ENCODE results near the gene CYFIP2.

CYFIP2 gene

GRCh38 chr5:157326440-157327005 lies 60.6 kb downstream of the CYFIP2 start:
- in situ Hi-C loops (cut with HindIII; ENCODE audit: low pct_unique_long_range_greater_than_20kb, low sequenced_read_pairs): no loop called here
- no peak for DNase-seq (ENCODE audit: low read depth in 1 of 2, low spot score in 1 of 2)
- TF ChIP-seq JUND (IDR thresholded peaks at IDR 0.05; ENCODE audit: low read depth): no peak

GRCh38 chr5:157327771-157328170 lies 61.8 kb downstream of the CYFIP2 start:
- no peak for DNase-seq (ENCODE audit: low read depth in 1 of 2, low spot score in 1 of 2)

GRCh38 chr5:157328277-157328912 lies 62.5 kb downstream of the CYFIP2 start:
- no peak for TF ChIP-seq JUND (IDR thresholded peaks at IDR 0.05; ENCODE audit: low read depth)
- DNase-seq (ENCODE audit: low read depth in 1 of 2, low spot score in 1 of 2): peak; percentile 79 to 82
- in situ Hi-C loops (cut with HindIII; ENCODE audit: low pct_unique_long_range_greater_than_20kb, low sequenced_read_pairs): no loop called here

More at GRCh38 chr5:157327771-157328170, 61.8 kb downstream of the CYFIP2 start:
- no peak for TF ChIP-seq JUND (IDR thresholded peaks at IDR 0.05; ENCODE audit: low read depth)
- in situ Hi-C loops (cut with HindIII; ENCODE audit: low pct_unique_long_range_greater_than_20kb, low sequenced_read_pairs): no loop called here

- no peak for TF ChIP-seq JUND (IDR thresholded peaks at IDR 0.05; ENCODE audit: low read depth)
- in situ Hi-C loops (cut with HindIII; ENCODE audit: low pct_unique_long_range_greater_than_20kb, low sequenced_read_pairs): no loop called here
- no peak for DNase-seq (ENCODE audit: low read depth in 1 of 2, low spot score in 1 of 2)
Measured at GRCh38 chr5:157331807-157332206, 65.9 kb downstream of the CYFIP2 start.

GRCh38 chr5:157335534-157336422 lies 69.9 kb downstream of the CYFIP2 start:
- in situ Hi-C loops (cut with HindIII; ENCODE audit: low pct_unique_long_range_greater_than_20kb, low sequenced_read_pairs): no loop called here
- DNase-seq (ENCODE audit: low read depth in 1 of 2, low spot score in 1 of 2): peak in 1 of 2 experiments; percentile 70

GRCh38 chr5:157336423-157336744 lies 70.5 kb downstream of the CYFIP2 start:
- TF ChIP-seq JUND (IDR thresholded peaks at IDR 0.05; ENCODE audit: low read depth): no peak
- in situ Hi-C loops (cut with HindIII; ENCODE audit: low pct_unique_long_range_greater_than_20kb, low sequenced_read_pairs): no loop called here
- DNase-seq (ENCODE audit: low read depth in 1 of 2, low spot score in 1 of 2): peak in 1 of 2 experiments; percentile 11

More at GRCh38 chr5:157335534-157336422, 69.9 kb downstream of the CYFIP2 start:
- no peak for TF ChIP-seq JUND (IDR thresholded peaks at IDR 0.05; ENCODE audit: low read depth)

GRCh38 chr5:157339409-157339808 lies 73.5 kb downstream of the CYFIP2 start:
- no peak for DNase-seq (ENCODE audit: low read depth in 1 of 2, low spot score in 1 of 2)
- in situ Hi-C loops (cut with HindIII; ENCODE audit: low pct_unique_long_range_greater_than_20kb, low sequenced_read_pairs): no loop called here
- no peak for TF ChIP-seq JUND (IDR thresholded peaks at IDR 0.05; ENCODE audit: low read depth)

- in situ Hi-C loops (cut with HindIII; ENCODE audit: low pct_unique_long_range_greater_than_20kb, low sequenced_read_pairs): no loop called here
- no peak for TF ChIP-seq JUND (IDR thresholded peaks at IDR 0.05; ENCODE audit: low read depth)
- DNase-seq (ENCODE audit: low read depth in 1 of 2, low spot score in 1 of 2): peak; percentile 34 to 68
Measured at GRCh38 chr5:157342822-157343402, 77.0 kb downstream of the CYFIP2 start.

- DNase-seq (ENCODE audit: low read depth in 1 of 2, low spot score in 1 of 2): no peak
- in situ Hi-C loops (cut with HindIII; ENCODE audit: low pct_unique_long_range_greater_than_20kb, low sequenced_read_pairs): no loop called here
- TF ChIP-seq JUND (IDR thresholded peaks at IDR 0.05; ENCODE audit: low read depth): no peak
Measured at GRCh38 chr5:157343842-157344790, 78.2 kb downstream of the CYFIP2 start.

GRCh38 chr5:157345067-157345466 lies 79.1 kb downstream of the CYFIP2 start:
- TF ChIP-seq JUND (IDR thresholded peaks at IDR 0.05; ENCODE audit: low read depth): no peak
- DNase-seq (ENCODE audit: low read depth in 1 of 2, low spot score in 1 of 2): no peak
- in situ Hi-C loops (cut with HindIII; ENCODE audit: low pct_unique_long_range_greater_than_20kb, low sequenced_read_pairs): no loop called here

- TF ChIP-seq JUND (IDR thresholded peaks at IDR 0.05; ENCODE audit: low read depth): no peak
- DNase-seq (ENCODE audit: low read depth in 1 of 2, low spot score in 1 of 2): no peak
- in situ Hi-C loops (cut with HindIII; ENCODE audit: low pct_unique_long_range_greater_than_20kb, low sequenced_read_pairs): no loop called here
Measured at GRCh38 chr5:157345485-157345884, 79.6 kb downstream of the CYFIP2 start.

Data from T47D (cell line).